ENCODE data around the gene GTPBP6.

Gene GTPBP6

GRCh38 chrX:276581-277201, 41.9 kb downstream of the GTPBP6 start:
- peak overlapping the region; percentile 67 for H2AFZ ChIP-seq (ENCODE audit: low read depth)

GRCh38 chrX:275967-276580, 42.5 kb downstream of the GTPBP6 start:
- H3K4me3 ChIP-seq (IDR thresholded peaks at IDR 0.05; ENCODE audit: insufficient read depth, low read depth, low read length), result no peak overlapping the region
- TF ChIP-seq CTCF (conservative IDR thresholded peaks at IDR 0.05; ENCODE audit: low read depth, low read length), result no peak
- H3K27ac ChIP-seq, result no peak overlapping the region
- H3K4me1 ChIP-seq (ENCODE audit: low read depth, poor library complexity, severe bottlenecking), result no peaks in the 10 kb centered on the region
- no peaks in the 10 kb centered on the region for H3K36me3 ChIP-seq (ENCODE audit: insufficient read depth)
- no peaks in the 10 kb centered on the region for H4K20me1 ChIP-seq (ENCODE audit: insufficient read depth)
- H3K9ac ChIP-seq, result no peak overlapping the region; the same call in 1 of the 2 replicates
- H3K27me3 ChIP-seq (ENCODE audit: insufficient read depth, low read depth), result no peaks in the 10 kb centered on the region
- H2AFZ ChIP-seq (ENCODE audit: low read depth), result peak overlapping the region; percentile 67
- H3K4me2 ChIP-seq, result peak overlapping the region; percentile 57
- H3K79me2 ChIP-seq (ENCODE audit: insufficient read depth, low read depth), result no peaks in the 10 kb centered on the region

More at GRCh38 chrX:276581-277201, 41.9 kb downstream of the GTPBP6 start:
- Histone ChIP-seq H3K36me3 (ENCODE audit: insufficient read depth) (no peaks in the 10 kb centered on the region), H3K79me2 (ENCODE audit: insufficient read depth, low read depth) (no peaks in the 10 kb centered on the region), H3K27me3 (ENCODE audit: insufficient read depth, low read depth) (no peaks in the 10 kb centered on the region), H3K4me2 (peak overlapping the region; percentile 57; the same call in 1 of the 2 replicates), H3K4me1 (ENCODE audit: low read depth, poor library complexity, severe bottlenecking) (no peaks in the 10 kb centered on the region), H4K20me1 (ENCODE audit: insufficient read depth) (no peaks in the 10 kb centered on the region), H3K9ac (no peak overlapping the region; the same call in 1 of the 2 replicates), H3K4me3 (IDR thresholded peaks at IDR 0.05; ENCODE audit: insufficient read depth, low read depth, low read length) (no peak overlapping the region), H3K27ac (no peak overlapping the region)
- no peak for TF ChIP-seq CTCF (conservative IDR thresholded peaks at IDR 0.05; ENCODE audit: low read depth, low read length)

- Histone ChIP-seq H3K79me2 (ENCODE audit: insufficient read depth, low read depth) (no peaks in the 10 kb centered on the region), H3K4me1 (ENCODE audit: low read depth, poor library complexity, severe bottlenecking) (no peaks in the 10 kb centered on the region), H3K4me3 (IDR thresholded peaks at IDR 0.05; ENCODE audit: insufficient read depth, low read depth, low read length) (no peak overlapping the region), H2AFZ (ENCODE audit: low read depth) (peak overlapping the region; percentile 67; the same call in 1 of the 2 replicates), H3K27me3 (ENCODE audit: insufficient read depth, low read depth) (no peaks in the 10 kb centered on the region), H3K9ac (no peak overlapping the region), H3K4me2 (peak overlapping the region; percentile 57; the same call in 1 of the 2 replicates), H3K36me3 (ENCODE audit: insufficient read depth) (no peaks in the 10 kb centered on the region), H3K27ac (no peak overlapping the region), H4K20me1 (ENCODE audit: insufficient read depth) (no peaks in the 10 kb centered on the region)
- TF ChIP-seq CTCF (conservative IDR thresholded peaks at IDR 0.05; ENCODE audit: low read depth, low read length), result no peak
These were observed 43.1 kb downstream of the GTPBP6 start for GRCh38 chrX:275476-275966.

GRCh38 chrX:274904-275475, 43.6 kb downstream of the GTPBP6 start:
- Histone ChIP-seq H3K9ac (no peak overlapping the region), H3K36me3 (ENCODE audit: insufficient read depth) (no peaks in the 10 kb centered on the region), H3K4me1 (ENCODE audit: low read depth, poor library complexity, severe bottlenecking) (no peaks in the 10 kb centered on the region), H3K4me3 (IDR thresholded peaks at IDR 0.05; ENCODE audit: insufficient read depth, low read depth, low read length) (no peak overlapping the region), H3K27me3 (ENCODE audit: insufficient read depth, low read depth) (no peaks in the 10 kb centered on the region), H3K27ac (no peak overlapping the region), H4K20me1 (ENCODE audit: insufficient read depth) (no peaks in the 10 kb centered on the region), H3K79me2 (ENCODE audit: insufficient read depth, low read depth) (no peaks in the 10 kb centered on the region), H3K4me2 (no peak overlapping the region), H2AFZ (ENCODE audit: low read depth) (no peak overlapping the region)
- TF ChIP-seq CTCF (conservative IDR thresholded peaks at IDR 0.05; ENCODE audit: low read depth, low read length), result no peak
